ENCODE results near the gene PRRG1.
"Not testable (repeated sequence)": the region's sequence is repeated elsewhere in the genome, so short reads cannot be mapped to it uniquely, and the experiment has no call there.

PRRG1 gene

GRCh38 chrX:37349221-37350033 is at the start of gene PRRG1:
PRRG1 (plus strand) TSS chrX:37349364; CDS start chrX:37406250, 56,886 bp downstream.
- no peak for DNase-seq

GRCh38 chrX:37302569-37302968 is 46.6 kb upstream of the PRRG1 start:
- DNase-seq: no peak

- DNase-seq: not testable (repeated sequence)
Measured at GRCh38 chrX:37305238-37305637, 43.9 kb upstream of the PRRG1 start.

GRCh38 chrX:37314531-37314930 is 34.6 kb upstream of the PRRG1 start:
- no peak for DNase-seq

- DNase-seq: no peak
Measured at GRCh38 chrX:37315511-37316248, 33.5 kb upstream of the PRRG1 start.

- DNase-seq: no peak
Measured at GRCh38 chrX:37320541-37321203, 28.5 kb upstream of the PRRG1 start.

- no peak for DNase-seq
Measured at GRCh38 chrX:37330642-37331041, 18.5 kb upstream of the PRRG1 start.

- no peak for DNase-seq
Measured at GRCh38 chrX:37331546-37331945, 17.6 kb upstream of the PRRG1 start.

DNA sequence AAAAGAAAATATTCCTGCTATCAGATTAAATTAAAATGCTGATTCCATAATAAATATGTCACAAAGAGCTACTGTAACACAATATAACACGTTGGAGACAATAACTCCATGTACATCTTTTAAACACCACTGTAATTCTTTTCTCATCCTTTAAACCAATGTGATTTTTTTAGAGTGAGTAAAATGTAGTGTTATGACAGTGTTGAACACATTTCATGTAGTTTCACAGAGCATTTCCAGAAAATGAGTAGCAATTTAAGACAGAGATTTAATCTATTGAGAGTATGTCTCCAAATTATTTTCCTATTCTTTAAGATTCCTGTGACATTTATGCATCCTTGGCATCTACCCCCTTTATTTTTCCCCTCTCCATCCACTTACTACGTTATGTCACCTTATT is 17.1 kb upstream of the PRRG1 start:
- no peak for DNase-seq

- no peak for DNase-seq
Measured at GRCh38 chrX:37332987-37333658, 16.0 kb upstream of the PRRG1 start.

DNA sequence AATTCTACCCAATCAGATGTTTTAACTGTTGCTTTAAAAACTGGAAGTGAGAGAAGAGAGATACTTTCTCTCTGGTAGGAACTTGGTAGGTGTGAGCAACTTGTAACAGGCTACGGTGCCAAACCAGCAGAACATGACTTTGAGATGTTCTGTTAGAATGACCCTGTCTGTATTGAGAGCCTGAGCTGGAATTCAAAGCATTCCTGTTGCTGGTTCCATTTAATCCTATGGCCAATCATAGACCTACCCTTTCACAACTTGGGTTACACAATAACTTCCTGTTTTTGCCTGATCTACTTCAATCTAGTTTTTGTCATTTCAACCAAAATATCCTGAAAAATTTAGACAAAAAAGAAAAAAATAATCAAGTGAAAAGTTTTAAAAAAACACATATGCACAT is 1.7 kb upstream of the PRRG1 start:
- DNase-seq: no peak

DNA sequence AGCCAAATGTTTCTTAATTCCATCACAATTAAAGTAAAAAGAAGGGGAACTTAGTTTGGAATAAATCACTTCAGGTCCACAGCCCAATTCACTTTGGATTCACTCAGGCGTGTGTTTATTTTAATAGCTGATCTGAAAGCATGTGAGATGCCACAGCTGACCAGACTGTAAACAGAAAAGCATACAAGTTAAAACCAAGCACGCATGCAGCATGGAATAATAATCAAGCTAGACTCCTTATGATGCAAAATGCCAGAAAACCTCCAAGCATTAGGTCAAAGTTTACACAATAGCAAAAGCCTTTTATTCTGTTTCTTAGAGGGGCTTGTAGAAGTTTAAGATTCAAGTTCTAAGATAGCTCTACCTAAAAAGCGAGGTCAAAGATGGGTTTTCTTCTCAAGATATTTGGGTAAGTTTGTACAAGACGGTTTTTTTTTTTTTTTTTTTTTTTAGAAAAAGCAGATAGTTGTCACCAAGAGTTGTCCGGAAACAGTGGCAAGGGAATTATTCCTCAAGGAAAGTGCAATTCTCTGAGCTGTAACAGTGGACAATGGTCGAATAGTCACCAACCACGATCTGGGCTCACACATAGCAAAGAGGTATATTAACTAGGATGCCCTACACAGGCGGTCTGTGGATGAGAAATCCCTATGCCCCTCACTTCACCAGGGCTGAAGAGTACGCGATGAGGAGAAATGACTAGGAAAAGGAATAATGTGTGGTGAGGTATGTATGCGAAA is 763 bp upstream of the PRRG1 start:
- no peak for DNase-seq

GRCh38 chrX:37348971-37349220 is 268 bp upstream of the PRRG1 start:
- DNase-seq: no peak

DNA sequence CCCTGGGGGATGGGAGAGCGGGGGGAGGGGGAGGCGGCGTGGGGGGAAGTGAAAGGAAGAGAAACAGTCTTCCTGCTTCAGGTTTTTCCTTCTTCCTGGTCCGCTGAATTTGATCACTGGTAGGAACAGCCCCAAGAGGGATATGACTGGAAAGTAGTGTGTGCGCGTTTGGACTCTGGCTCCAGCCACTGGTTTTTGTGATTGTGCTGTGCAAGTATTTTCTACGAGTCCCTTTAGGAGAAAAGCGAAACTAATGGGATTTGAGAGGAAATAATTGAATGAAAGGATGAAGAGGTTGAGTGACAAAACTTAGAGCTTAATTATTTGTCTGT is 836 bp downstream of the PRRG1 start:
- no peak for DNase-seq

DNA sequence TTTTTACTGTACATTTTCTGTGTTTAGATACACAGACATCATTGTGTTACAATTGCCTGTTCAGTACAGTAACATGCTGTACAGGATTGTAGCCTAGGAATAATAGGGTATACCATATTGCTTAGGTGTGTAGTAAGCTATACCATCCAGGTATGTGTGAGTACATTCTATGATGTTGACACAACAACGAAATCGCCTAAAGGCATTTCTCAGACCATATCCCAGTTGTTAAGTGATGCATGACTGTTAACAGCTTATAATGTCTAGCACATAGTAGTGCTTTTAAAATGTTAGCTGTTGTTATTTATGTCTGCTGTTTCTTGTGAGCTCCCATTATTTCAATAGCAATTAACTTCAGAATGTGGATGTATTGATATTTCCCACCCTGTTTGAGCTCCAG is 4.5 kb downstream of the PRRG1 start:
- DNase-seq: no peak

DNA sequence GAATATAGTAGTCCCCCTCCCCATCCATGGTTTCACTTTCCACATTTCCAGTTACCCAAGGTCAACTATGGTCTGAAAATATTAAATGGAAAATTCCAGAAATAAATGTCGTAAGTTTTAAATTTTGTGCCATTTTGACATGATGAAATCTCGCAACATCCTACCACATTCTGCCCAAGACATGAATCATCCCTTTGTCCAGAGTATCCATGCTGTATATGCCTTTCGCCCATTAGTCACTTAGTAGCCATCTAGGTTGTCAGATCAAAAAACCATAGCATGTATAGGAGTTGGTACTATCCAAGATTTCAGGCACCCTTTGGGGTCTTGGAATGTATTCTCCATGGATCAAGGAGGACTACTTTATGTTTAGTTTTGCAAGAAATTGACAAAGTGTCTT is 8.3 kb downstream of the PRRG1 start:
- DNase-seq: no peak

DNA sequence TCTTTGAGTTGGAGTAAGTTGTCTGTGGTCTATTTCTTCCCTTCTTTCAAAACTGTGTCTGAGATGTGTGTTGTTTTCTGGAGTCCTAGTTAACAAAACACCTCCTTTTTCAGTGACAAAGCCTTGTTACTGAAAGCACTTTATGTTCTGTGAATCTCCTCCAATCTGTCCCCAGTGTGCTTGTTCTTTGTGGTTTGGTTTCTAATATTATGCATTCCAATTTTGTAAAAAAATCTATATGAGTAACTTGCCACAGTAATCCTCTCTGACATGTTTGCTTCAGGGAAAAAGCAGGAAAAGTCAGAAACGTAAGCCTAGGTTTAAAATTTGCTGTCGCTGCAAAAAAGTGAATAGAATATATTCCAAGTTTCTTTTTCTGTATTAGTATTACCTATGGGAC is 12.4 kb downstream of the PRRG1 start:
- no peak for DNase-seq

DNA sequence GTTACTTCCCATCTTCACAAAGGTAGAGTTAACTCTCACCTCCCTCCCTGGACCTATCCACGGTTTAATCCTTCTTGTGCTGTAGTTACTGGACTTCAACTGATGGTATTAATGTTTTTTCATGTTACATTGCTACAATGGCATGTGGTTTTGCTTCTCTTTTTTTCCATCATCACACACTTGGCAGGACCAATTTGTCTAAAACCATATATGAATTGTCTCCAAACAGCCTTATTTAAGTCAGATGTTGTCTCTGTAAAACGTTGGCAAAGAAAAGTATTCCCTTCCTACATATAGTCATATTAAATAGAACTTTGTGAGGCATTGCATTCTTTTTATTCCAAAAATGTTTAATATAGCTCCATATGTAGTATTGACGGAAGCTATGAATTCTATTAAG is 15.5 kb downstream of the PRRG1 start:
- DNase-seq: no peak

DNA sequence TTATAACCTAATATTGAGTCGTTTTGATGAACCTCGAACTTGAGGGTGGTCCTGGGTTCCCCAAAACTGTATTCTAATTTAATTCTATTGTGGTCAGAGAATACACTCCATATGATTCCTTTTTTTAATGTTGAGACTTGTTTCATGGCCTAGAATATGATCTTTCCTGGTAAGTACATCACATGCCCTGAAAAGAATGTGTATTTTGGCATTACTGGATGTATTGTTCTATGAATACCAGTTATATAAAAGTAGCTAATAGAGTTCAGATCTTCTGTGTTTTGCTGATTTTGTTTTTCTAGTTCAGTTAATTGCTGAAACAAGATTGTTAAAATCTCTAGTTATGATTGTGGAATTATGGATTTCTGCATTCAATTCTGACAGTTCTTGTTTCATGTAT is 18.8 kb downstream of the PRRG1 start:
- no peak for DNase-seq

DNA sequence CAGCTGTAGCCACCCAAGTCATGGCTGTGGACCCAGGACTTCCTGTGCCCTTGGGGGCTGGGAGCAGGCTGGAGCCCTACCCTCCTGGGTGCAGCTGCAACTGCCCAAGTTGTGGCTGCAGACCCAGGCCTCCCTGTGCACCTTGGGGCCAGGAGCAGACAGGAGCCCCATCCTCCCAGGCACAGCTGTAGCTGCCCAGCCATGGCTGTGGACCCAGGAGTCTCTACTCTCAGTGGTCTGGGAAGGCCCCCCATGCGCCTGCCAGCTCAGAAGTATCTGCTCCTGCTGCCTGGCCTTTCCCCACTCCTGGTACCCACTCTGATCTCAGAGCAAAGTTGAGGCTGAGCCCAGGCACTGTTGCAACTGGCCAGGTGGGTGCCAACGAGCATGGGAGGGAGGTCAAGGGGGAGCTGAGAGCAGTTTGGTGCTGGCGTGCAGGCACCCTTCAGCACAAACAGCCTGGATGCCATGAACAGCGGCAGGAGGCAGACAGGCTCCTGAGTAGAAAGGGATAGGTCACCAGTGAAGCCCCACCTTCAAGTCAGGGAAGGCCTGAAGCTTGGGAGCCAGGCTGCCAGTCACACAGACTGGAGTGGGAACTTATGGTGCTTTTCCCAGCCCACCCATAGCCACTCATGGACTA is 21.5 kb downstream of the PRRG1 start:
- no peak for DNase-seq

GRCh38 chrX:37371578-37371991 is 22.4 kb downstream of the PRRG1 start:
- DNase-seq: no peak

- DNase-seq: no peak
Measured at GRCh38 chrX:37378404-37378803, 29.2 kb downstream of the PRRG1 start.

DNA sequence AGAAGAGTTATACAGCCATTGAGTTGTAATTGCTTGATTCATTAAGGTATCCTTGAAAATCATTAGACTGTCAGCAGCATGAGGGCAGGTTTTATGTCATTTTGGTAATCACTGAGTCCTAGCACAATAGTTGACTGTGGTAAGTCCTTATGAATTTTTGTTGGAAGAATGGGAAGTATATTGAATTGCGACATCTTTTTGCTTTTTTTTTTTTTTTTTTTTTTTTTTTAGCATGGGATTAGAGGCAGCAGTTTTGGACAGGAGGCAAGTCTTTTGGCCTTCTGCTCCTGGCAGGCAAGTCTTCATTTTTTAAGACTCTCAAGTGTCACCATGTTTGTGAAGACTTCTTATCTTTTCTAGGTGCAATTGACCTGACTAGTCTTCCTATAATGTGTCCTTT is 29.7 kb downstream of the PRRG1 start:
- DNase-seq: no peak
